CD4-positive, alpha-beta T cell treated with Interleukin-17A for 4 hours (primary cell): ENCODE results near the gene PLA2G15.

ENCODE experiments used
- DNase-seq: peaks from one replicate; pipeline ENCODE4 v3.0.0-alpha.2; 2020; ENCODE audit warnings: mixed read lengths

Gene PLA2G15, protein sequence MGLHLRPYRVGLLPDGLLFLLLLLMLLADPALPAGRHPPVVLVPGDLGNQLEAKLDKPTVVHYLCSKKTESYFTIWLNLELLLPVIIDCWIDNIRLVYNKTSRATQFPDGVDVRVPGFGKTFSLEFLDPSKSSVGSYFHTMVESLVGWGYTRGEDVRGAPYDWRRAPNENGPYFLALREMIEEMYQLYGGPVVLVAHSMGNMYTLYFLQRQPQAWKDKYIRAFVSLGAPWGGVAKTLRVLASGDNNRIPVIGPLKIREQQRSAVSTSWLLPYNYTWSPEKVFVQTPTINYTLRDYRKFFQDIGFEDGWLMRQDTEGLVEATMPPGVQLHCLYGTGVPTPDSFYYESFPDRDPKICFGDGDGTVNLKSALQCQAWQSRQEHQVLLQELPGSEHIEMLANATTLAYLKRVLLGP

DNA sequence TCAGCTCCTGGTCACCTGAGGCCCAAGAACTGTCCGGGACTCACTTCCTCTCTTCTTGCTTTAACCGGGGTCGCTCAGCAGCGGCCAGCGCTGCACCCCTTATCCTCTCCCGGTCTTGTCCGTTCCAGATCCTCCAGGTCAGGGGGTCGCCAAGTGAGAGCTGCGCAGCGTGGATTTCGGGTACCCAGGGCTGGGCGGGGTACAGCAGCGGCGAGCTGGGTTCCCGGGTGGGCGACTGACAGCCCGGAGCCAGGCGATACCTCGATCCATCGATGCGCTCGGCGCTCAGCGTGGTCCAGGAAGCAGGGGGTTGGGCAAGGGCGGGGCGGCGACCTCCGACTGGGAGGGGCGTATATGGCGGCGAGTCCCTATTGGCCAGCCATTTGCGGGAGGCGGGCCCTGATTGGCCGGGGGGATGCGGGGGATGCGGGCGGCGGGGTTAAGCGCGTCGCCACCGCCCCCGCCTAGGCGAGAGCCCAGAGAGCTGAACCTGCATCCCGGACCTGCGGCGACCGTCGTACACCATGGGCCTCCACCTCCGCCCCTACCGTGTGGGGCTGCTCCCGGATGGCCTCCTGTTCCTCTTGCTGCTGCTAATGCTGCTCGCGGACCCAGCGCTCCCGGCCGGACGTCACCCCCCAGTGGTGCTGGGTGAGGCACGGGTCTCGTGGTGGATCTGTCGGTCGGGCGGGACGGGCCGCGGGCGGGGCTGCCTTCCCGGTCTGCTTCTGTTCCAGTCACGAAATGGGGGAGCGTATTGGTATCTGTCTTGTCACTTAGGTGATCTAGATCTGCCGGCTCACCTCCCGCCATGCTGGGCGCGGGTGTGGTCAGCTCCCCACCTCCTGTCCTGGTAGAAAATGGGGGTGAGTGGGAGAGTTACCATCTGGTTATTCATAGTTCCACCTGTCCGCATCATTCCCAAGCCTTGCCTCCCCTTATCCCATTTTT is at the start of gene PLA2G15:
Gene PLA2G15, plus strand, starts transcription at position 471 of the 951 bp plus-strand sequence. Its CDS starts 54 bp downstream, at position 525.
- peak; percentile 97 for DNase-seq

DNA sequence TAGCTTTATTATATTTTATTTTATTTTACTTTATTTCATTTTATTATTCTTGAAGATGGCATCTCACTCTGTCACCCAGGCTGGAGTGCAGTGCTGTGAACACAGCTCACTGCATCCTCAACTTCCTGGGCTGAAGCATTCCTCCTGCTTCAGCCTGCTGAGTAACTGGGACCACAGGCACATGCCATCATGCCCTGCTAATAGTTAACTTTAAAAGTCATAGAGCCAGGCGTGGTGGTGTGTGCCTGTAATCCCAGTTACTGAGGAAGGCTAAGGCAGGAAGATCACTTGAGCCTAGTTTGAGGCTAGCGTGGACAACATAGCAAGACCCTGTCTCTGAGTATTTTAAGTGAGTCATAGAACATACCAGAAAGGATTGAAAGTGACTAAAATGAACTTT is 47.9 kb upstream of the PLA2G15 start:
- no peak for DNase-seq

DNA sequence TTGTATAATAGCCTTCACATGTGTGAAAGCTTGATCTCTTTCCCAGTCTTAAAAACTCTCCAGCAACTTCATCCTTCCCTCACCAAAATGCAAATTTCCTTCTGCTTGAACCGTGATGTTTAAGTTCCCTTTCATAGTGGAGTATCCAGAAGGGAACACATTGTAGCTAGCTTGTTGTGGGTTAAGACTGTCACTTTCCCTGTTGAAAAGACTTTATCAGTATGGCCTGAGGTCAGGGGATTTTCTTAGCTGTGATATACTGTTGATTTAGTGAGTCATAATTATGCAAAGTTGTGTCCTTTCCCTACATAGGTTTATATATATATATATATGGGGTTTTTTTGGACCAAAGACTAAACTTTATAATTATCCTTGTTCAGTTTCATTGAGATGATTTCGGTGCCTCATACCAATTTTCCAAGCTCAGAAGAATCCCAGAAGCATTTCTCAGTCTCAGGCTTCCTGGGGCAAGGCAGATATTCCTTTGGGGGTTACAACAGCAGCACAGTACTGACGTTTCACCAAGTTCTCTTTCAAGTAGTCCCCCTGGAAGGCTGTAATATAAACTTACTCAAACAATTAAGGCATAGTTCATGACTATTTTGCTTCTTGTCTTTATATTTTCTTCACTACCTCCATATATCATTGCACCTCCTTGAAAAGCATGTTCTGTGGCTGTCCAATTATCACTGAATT is 44.9 kb upstream of the PLA2G15 start:
- no peak for DNase-seq

DNA sequence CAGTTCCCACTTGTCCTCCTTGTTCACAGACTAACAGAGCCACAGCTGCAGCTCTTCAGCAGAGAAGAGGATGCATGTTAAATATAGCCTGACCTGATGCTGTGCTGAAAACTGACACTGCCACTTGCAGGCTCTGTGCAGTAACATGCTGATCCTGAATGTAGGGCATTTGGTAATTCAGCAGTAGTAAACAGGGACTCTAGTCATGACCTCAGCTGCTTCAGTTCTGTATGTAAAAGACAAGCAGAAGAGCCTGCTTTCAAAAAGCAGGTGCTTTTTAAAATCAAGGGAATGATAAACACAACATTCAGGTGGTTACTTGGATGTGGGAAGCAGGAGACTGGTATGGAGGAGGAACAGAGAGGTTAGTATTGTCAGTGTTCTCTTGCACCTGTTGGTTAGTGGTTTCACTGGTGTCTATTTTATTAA is 43.1 kb upstream of the PLA2G15 start:
- no peak for DNase-seq

DNA sequence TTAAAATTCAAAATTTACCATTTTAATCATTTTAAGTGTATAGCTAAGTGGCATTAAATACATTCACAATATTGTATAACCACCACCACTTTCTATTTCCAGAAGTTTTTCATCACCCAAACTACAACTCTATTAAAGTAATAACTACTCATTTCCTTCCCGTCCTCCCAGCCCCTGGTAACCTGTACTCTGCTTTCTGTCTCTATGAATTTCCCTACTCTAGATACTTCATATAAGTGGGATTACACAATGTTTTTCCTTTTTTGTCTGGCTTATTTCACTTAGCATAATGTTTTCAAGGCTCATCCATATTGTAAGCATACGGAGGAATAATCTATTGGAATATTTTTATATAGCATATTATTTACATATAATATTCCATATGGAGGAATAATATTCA is 38.9 kb upstream of the PLA2G15 start:
- DNase-seq, result no peak

DNA sequence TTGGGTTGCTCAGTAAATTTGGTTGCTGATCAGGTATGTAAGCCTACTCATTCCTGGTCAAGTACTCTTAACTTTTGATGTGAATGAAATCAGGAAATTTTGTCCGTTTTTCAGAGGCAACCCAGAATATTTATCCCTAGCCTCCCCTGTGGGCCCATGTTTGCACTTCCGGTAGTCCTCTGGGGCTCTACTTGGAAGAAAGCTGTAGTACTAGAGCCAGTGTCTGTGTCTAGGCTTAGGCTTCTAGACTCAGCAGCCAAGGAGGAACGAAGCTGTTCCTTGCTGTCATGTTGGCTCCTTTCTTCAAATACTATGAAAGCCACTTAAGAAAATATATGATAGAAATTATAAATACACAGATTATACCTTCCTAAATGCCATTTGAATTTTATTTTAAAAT is 30.4 kb upstream of the PLA2G15 start:
- no peak for DNase-seq

DNA sequence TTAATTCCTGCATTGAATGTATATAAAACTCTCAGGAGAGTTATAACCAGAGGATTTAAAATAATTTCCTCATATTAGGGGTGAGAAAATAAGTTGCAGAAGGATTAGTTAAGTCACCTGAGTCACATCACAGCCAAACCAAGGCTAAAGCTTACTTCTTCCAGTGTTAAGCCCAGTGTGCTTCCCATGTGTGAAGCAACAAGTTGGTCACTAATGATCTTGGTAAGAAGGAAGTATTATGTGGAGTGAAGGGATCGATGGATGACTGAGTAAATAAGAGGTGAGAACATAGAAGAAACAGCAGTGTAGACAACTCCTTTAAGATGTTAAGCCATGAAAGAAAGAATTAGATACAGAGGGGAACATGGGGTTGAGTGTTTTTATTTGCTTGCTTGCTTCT is 29.9 kb upstream of the PLA2G15 start:
- DNase-seq, result no peak

DNA sequence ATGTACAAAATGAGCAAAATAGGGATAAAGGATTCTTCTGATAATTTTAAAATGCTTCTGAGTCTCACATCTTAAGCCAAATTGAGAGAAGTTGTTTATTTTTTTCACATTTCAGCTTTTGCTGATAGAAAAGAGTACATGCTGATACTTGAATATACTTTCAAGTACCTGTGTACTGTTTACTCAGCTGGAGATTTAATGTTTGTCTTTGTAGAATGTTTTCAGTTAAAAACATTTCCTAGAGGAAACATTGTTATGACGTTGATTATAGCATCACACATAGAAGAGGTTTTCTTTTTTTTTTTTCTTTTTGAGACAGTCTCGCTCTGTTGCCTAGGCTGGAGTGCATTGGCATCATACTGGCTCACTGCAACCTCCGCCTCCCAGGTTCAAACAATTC is 28.9 kb upstream of the PLA2G15 start:
- DNase-seq, result no peak

DNA sequence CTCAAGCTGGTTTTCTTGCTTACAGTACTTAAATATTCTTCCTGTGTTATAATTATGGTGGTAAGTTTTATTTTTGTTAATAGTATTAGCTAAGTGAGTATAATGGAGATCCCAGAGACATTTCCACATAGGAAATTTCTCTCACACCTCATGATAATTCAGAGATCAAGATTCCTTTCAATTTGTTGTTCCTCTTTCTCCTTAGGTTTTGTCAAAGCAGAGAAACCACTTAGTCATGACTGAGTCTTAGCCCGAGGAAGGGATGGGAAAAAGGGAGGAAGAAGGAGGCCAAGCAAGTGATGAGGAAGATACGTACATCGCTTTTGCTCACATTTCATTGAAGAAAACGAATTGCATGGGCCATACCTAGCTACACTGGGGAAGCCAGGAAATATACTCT is 27.7 kb upstream of the PLA2G15 start:
- no peak for DNase-seq

DNA sequence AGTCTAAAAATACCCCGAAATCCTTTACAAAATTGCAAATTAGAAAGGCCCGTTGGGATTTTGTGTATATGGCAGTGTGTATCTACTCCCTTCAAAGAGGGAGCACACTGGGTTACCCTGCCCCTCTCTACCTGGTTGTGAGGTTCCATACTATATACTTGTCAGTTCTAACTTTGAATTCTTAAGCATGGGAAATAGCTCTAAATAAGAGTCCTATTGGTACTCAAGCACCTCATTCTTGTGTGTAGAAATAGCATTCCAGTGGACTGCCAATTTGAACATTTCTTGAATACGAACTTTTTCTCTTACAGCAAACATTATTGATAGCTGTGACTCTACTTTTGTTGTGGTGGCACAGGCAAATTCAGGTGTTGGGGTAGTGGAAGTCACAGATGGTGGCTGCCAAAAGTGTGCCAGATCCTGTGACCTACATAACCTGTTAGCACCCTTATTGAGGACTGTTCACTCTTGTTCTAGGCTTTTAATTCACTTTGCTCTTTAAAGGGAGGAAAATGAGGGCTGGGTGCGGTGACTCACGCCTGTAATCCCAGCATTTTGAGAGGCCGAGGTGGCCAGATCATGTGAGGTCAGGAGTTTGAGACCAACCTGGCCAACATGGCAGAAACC is 25.3 kb upstream of the PLA2G15 start:
- no peak for DNase-seq

DNA sequence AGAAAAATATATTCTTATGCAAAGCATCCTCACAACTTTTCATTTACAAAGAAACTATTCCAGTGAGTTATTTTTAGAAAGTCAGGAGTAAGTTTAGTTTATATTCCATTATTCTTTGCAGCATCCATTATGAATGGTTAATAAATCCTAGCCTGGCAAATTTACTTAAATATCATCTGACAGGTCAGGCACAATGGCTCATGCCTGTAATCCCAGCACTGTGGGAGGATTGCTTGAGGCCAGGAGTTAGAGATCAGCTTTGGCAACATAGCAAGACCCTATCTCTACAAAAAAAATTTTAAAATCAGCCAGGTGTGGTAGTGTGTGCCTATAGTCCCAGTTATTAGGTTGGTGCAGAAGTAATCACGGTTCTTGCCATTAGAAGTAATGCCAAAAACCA is 22.1 kb upstream of the PLA2G15 start:
- no peak for DNase-seq

DNA sequence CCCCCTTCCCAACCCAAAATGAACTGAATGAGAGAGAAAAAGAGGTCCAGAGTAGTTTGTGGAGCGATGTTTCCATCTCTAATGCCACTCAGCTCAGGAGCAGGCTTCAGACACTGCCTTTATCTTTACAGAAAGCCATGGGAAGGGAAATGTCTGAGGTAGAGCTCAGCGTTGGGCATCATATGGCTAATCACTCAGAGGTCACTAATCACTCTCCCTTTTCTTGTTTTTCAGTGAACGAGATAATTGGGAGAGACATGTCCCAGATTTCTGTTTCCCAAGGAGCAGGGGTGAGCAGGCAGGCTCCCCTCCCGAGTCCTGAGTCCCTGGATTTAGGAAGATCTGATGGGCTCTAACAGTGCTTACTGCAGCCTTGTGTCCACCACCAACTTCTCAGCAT is 19.1 kb upstream of the PLA2G15 start:
- DNase-seq, result no peak

DNA sequence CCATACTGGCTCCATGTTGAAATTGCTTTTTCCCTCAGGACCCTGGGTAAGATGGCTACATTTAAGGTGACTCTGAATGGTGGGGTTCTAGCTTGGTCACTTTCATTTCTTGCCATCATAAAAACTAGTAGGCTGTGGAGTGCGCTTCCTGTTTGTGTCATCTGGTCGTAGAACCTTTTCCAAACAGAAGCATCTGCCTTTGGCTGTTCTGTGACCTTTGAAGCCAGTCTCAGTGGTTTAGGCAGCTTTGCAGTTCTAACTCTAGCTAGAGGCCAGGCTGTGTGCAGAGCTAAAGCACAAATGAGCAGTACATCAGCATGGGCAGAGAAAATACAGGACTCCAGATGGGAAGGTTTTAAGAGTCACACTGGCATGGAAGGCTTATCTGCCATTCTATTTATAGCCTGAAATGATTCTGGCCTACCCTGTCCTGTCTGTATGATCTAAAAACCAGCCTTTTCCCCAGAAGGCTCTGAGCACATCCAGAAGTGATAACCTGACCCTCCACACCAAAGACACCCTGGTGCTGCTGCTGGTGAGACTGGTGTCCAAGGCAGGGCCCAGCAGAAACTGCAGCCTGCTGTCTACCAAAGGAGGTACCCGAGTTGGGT is 17.9 kb upstream of the PLA2G15 start:
- peak; percentile 49 for DNase-seq

DNA sequence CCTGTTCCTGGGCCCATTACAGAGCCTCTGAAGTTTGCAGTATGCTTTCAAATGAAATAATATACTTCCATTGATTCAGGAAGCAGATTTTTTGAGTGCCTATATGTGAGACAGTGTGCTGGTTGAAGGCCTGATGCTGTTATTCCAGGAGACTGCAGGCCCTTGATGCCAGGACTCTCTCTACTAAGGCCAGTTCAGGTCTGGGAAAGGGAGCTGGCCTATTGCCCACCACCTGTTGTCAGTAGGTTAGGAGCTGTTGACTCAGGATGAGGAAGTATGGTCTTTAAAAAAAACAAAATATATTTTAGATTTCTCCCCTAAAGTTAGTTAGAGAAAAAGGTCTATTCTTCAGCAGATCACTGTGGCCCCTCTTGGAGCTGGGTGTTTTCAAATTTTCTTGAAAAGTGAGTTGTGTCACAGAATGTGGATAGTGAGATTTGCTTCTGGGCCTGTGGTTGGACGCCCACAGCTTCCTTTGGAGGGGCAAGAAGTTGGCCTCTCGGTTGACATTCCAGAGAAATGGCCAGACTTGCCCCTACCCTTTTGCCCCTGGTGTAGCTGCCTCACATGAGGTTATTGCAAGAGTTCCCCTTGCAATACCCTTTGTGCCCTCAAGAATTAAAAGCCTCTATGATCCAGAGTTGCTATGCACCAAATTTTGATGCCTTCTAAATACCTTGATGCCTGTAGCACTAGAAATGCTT is 17.2 kb upstream of the PLA2G15 start:
- no peak for DNase-seq

DNA sequence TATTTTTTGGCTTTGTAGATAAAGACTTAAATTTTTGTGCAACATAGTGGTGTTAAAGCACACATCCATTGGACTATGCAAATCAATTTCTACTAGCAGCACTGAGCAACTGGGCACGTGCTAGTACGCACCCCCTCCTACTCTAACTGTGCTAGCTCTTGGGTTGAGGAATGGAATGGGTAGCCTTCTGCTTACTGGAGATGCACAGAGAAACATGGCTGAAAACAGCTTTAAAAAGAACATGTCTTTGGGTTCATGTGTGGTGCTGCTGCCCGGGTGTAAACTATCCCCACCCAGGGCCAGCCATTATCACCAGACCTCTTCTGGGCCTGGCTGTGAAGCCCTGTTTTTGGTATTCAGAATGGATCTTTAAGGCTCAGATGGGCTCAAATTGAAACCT is 16.5 kb upstream of the PLA2G15 start:
- DNase-seq, result no peak

DNA sequence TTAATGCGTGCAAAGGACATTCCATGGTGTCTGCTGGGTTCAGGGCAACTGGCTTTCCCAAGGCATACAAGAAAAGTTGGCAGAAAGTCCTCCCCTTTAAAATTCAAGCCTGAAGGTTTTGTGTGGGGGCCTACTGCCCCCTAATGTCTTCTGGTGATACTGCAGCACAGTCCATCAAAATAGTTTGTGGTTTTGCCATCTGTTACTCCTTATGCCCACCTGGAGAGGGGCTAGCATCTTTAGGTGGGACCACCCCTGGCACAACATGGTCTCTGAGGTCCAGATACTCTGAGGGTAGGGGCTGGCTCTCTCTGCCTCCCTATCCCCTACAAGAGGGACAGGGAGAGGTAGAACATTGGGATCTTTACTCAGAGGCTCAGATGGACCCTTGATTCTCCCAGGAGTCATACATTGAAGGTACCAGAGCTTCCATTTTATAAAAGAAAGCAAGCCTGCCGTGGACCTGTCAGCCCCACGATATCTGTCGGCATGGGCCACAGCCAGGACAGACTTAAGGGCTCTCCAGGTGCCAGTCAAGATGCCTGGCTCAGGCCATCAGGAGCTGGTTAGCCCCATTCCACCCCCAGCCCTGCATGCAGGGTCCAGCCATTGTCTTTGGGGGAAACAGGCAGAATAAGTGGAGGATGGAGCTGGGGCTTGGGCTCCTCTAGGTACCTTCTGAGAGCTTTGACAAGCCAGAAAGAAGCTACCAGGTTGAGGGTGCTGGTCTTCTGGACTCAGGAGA is 15.6 kb upstream of the PLA2G15 start:
- DNase-seq, result peak; percentile 64

DNA sequence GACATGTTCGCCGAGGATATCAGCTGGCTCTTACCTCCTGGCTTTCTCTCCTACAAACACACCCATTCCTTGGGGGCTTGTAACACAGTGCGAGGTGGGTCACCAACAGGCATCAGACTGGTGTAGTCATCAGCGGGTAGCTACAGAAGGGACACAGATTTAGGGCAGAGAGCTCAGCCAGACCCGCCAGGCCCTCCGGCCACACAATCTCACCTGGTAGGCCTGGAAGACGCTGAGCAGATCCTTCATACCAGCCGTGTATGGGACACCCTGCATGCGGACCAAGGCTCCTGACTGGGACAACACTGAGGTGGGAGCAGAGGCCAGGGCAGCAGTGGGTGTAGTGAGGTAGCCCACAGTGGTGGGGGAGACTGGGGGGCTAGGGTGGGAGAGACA is 15.0 kb upstream of the PLA2G15 start:
- DNase-seq, result no peak

DNA sequence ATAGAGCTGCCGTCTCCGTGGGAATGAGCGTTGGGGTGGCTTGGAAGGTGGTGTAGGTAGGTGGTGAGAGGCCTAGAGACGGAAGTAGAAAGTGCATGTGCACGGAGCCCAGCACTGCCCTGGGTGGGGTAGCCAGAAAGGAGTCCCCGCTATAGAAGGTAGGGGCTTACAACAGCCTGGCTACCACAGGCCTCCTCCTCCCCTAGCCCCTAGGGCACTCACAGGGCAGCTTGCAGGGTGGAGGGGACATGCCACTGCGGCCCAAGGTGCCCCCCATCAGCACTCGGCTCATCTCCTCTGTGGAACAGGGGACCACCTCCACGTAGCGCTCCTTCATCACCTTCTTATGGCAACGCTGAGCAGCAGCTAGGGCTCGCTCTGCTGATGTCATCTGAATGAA is 14.2 kb upstream of the PLA2G15 start:
- no peak for DNase-seq

DNA sequence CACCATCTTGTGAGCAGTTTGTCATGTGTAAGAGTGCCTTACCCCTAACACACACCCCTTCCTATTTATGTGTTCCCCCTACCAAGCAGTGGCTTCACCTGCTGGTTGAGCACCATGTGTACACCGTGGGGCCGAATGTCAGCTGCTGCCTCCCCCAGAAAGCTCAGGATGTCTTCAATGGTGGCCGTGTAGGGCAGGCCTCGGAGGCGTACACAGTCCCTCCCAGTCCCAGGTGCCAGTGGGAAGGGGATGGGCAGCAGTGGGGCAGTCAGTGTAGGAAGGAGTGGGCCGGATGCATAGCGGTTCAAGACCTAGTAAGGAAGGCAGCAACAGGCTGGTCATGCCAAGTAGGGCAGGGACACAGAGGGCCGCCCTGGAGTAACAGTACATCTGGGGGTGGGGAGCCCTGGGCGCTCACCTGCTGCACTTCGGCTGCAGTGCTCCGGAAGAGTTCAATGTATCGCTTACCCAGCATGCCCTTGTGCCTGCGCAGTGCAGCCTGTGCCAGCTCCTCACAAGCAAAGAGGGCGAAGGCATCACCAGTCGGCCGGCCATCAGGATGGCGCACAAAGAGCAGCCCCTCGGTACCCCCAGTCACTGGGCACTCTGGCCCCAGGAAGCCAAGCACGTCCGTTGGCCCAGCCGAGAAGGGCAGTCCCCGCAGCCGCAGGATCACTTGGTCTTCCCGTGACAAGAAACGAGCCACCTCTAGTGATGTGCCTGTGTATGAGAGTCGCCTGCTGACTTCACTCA is 13.6 kb upstream of the PLA2G15 start:
- no peak for DNase-seq

DNA sequence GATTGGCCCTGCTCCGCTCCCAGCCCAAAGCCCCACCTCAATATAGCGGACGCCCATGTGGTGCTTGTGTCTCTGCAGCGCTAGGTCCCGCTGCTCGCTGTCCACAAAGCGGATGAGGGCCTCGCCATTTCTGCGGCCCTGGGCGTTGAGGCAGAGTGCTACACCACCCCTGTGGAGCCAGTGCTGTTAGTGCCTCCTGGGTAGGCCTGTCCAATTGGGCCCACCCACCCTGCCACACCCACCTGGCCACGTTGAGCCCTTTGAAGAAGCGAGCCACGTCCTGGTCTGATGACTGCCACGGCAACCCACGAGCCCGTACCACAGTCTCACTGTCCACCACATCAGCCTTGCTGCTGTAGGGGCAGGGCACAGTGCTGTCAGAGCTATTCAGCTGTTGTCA is 12.8 kb upstream of the PLA2G15 start:
- no peak for DNase-seq
